H1 (cell line): ENCODE results near the gene TNRC6B. TPM values are rescaled to one million over a fixed set of nuclear protein-coding genes. Genes with fewer than 3 reads are reported as not detected.

Experiments used
- CTCF ChIA-PET: fragments of 300-600 bp; sonication (Branson Sonifier 250); formaldehyde crosslinking; loops from one replicate; lab custom pipeline; 2021; ENCODE audit not compliant: partially characterized antibody; lab: Charles Lee
- POLR2A ChIA-PET: fragments of 300-600 bp; sonication (Branson Sonifier 250); formaldehyde crosslinking; loops from one replicate; lab custom pipeline; 2021; ENCODE audit warnings: inconsistent platforms; ENCODE audit not compliant: partially characterized antibody; lab: Charles Lee
- DNase-seq, 2 experiments: peaks; one replicate each; pipeline versions ENCODE4 v3.0.0 to v3.0.0-alpha.2; 2010 to 2022; ENCODE audit warnings: low spot score in 2 of 2, low read depth in 1 of 2, mixed read lengths in 1 of 2
- FAIRE-seq: peaks from 2 replicates; lab custom pipeline; 2011; peaks lifted over from hg19 to GRCh38; lab: Jason Lieb, UNC
- H2AFZ ChIP-seq: 2 replicates; pipeline ENCODE4 v1.8.1; 2012; ENCODE audit warnings: low read length, inconsistent platforms
- H2AK5ac ChIP-seq: 2 replicates; pipeline ENCODE4 v1.6.1; 2013; ENCODE audit warnings: low read depth, low read length
- H2BK120ac ChIP-seq: replicated peaks from 2 replicates; pipeline ENCODE3; 2013; ENCODE audit warnings: low read depth, low read length, inconsistent platforms
- H2BK12ac ChIP-seq: 2 replicates; pipeline ENCODE4 v1.6.1; 2013; ENCODE audit warnings: low read depth, low read length
- H2BK15ac ChIP-seq: 2 replicates; pipeline ENCODE4 v1.6.1; 2013; ENCODE audit warnings: low read length
- H2BK20ac ChIP-seq: 2 replicates; pipeline ENCODE4 v1.6.1; 2013; ENCODE audit warnings: low read length
- H2BK5ac ChIP-seq: 2 replicates; pipeline ENCODE4 v1.6.1; 2013; ENCODE audit warnings: low read depth, low read length
- H3K14ac ChIP-seq: 2 replicates; pipeline ENCODE4 v1.6.1; 2013; ENCODE audit warnings: inconsistent platforms; ENCODE audit not compliant: insufficient read length
- H3K18ac ChIP-seq: 2 replicates; pipeline ENCODE4 v1.6.1; 2013; ENCODE audit warnings: low read length; ENCODE audit errors: extremely low read depth
- H3K23ac ChIP-seq: 2 replicates; pipeline ENCODE4 v1.6.1; 2013; ENCODE audit warnings: inconsistent platforms; ENCODE audit not compliant: insufficient read length
- H3K23me2 ChIP-seq: 2 replicates; pipeline ENCODE4 v1.6.1; 2013; ENCODE audit warnings: low read depth, low read length
- H3K27ac ChIP-seq: 2 replicates; pipeline ENCODE4 v1.6.1; 2011; ENCODE audit warnings: low read depth, low read length, inconsistent platforms
- H3K27me3 ChIP-seq, 4 experiments: replicated peaks in 1 of 4; 1 replicate in 1 of 4; 2 replicates in 3 of 4; pipeline versions ENCODE4 v1.6.1 to v1.8.1; 2011 to 2013; ENCODE audit warnings: low read length in 3 of 4, mild to moderate bottlenecking in 3 of 4, inconsistent platforms in 2 of 4, mixed read lengths in 2 of 4, moderate library complexity in 1 of 4; ENCODE audit not compliant: control insufficient read depth in 3 of 4, insufficient read depth in 3 of 4; ENCODE audit errors: extremely low read depth in 1 of 4
- H3K36me3 ChIP-seq, 4 experiments: 2 replicates each; pipeline versions ENCODE4 v1.6.1 to v1.8.1; 2011 to 2013; ENCODE audit warnings: mild to moderate bottlenecking in 4 of 4, low read length in 3 of 4, moderate library complexity in 2 of 4, control low read depth in 1 of 4, inconsistent platforms in 1 of 4; ENCODE audit not compliant: insufficient read depth in 4 of 4, control insufficient read depth in 2 of 4
- H3K4ac ChIP-seq: replicated peaks from 2 replicates; pipeline ENCODE3; 2013; ENCODE audit warnings: low read length, low read depth, mixed read lengths, inconsistent platforms; ENCODE audit not compliant: insufficient read length
- H3K4me1 ChIP-seq, 4 experiments: replicated peaks in 1 of 4; 1 replicate in 1 of 4; 2 replicates in 3 of 4; pipeline versions ENCODE4 v1.6.1 to v1.8.1; 2011 to 2013; ENCODE audit warnings: low read length in 3 of 4, inconsistent platforms in 2 of 4, mixed read lengths in 1 of 4; ENCODE audit not compliant: insufficient read depth in 4 of 4, control insufficient read depth in 3 of 4
- H3K4me2 ChIP-seq, 2 experiments: 2 replicates each; pipeline versions ENCODE4 v1.6.1 to v1.8.1; 2011 to 2013; ENCODE audit warnings: low read depth in 2 of 2, low read length in 2 of 2, control low read depth in 1 of 2, inconsistent platforms in 1 of 2, mild to moderate bottlenecking in 1 of 2; ENCODE audit not compliant: insufficient read depth in 1 of 2
- H3K4me3 ChIP-seq, 4 experiments: fragments of 200-600, 300-600 bp in 1 of 4; sonication (generic), shearing (Covaris generic), sonication (Bioruptor Twin) in 1 of 4; 2 replicates each; pipeline versions ENCODE4 v1.5.1 to v1.8.1; 2011 to 2016; ENCODE audit warnings: low read length in 4 of 4, low read depth in 3 of 4, control low read depth in 2 of 4, inconsistent platforms in 2 of 4, mild to moderate bottlenecking in 2 of 4, mixed read lengths in 1 of 4, moderate library complexity in 1 of 4; ENCODE audit not compliant: insufficient read depth in 2 of 4; ENCODE audit errors: extremely low read depth in 1 of 4
- H3K56ac ChIP-seq: replicated peaks from 2 replicates; pipeline ENCODE3; 2013; ENCODE audit warnings: low read depth, mild to moderate bottlenecking, mixed read lengths, low read length, inconsistent platforms; ENCODE audit not compliant: insufficient read length
- H3K79me1 ChIP-seq: 2 replicates; pipeline ENCODE4 v1.6.1; 2013; ENCODE audit warnings: low read depth, low read length, control low read depth
- H3K79me2 ChIP-seq, 2 experiments: 2 replicates each; pipeline versions ENCODE4 v1.6.1 to v1.8.1; 2012 to 2013; ENCODE audit warnings: low read length in 2 of 2, mild to moderate bottlenecking in 2 of 2, inconsistent platforms in 1 of 2; ENCODE audit not compliant: insufficient read depth in 2 of 2, control insufficient read depth in 1 of 2
- H3K9ac ChIP-seq, 4 experiments: replicated peaks in 1 of 4; 1 replicate in 1 of 4; 2 replicates in 3 of 4; pipeline versions ENCODE4 v1.6.1 to v1.8.1; 2011 to 2013; ENCODE audit warnings: low read depth in 3 of 4, low read length in 3 of 4, control low read depth in 2 of 4, mild to moderate bottlenecking in 2 of 4, moderate library complexity in 2 of 4, inconsistent platforms in 1 of 4; ENCODE audit errors: extremely low read depth in 1 of 4
- H3K9me3 ChIP-seq, 2 experiments: 2 replicates each; pipeline versions ENCODE4 v1.6.1 to v1.8.1; 2012 to 2013; ENCODE audit warnings: mild to moderate bottlenecking in 2 of 2, moderate library complexity in 2 of 2, control low read depth in 1 of 2, inconsistent platforms in 1 of 2, low read depth in 1 of 2, low read length in 1 of 2, mixed read lengths in 1 of 2; ENCODE audit not compliant: insufficient read depth in 2 of 2
- H4K20me1 ChIP-seq, 2 experiments: replicated peaks in 1 of 2; 2 replicates each; pipeline versions ENCODE3 to v1.8.1; 2011 to 2013; ENCODE audit warnings: inconsistent platforms in 2 of 2, low read length in 2 of 2, mild to moderate bottlenecking in 1 of 2; ENCODE audit not compliant: insufficient read depth in 2 of 2, control insufficient read depth in 1 of 2
- H4K5ac ChIP-seq: 2 replicates; pipeline ENCODE4 v1.6.1; 2013; ENCODE audit warnings: low read length, low read depth, mixed read lengths, inconsistent platforms; ENCODE audit not compliant: insufficient read length
- H4K8ac ChIP-seq: 2 replicates; pipeline ENCODE4 v1.8.0; 2013; ENCODE audit warnings: mild to moderate bottlenecking, moderate library complexity, low read length, inconsistent platforms; ENCODE audit not compliant: insufficient read depth; ENCODE audit errors: extremely low read depth
- H4K91ac ChIP-seq: replicated peaks from 2 replicates; pipeline ENCODE3; 2013; ENCODE audit warnings: low read length, mixed read lengths, inconsistent platforms; ENCODE audit not compliant: insufficient read length
- EGR1 ChIP-seq: IDR thresholded peaks from 2 replicates; pipeline ENCODE4 v1.6.1; 2011; ENCODE audit warnings: low read depth, low read length, borderline replicate concordance
- RFX5 ChIP-seq: IDR thresholded peaks from 2 replicates; pipeline ENCODE4 v1.6.1; 2011; ENCODE audit warnings: low read depth, low read length, improper control_type of control experiment, borderline replicate concordance
- SP1 ChIP-seq: IDR thresholded peaks from 2 replicates; pipeline ENCODE4 v1.6.1; 2011; ENCODE audit warnings: low read depth, low read length
- WGBS, 2 experiments: shearing (Covaris generic) in 1 of 2; methylation state at CpG; one replicate each; pipeline versions ENCODE4 v1.1.6 to v1.1.7; 2013 to 2015; ENCODE audit warnings: low lambda C conversion rate in 2 of 2, mixed read lengths in 2 of 2, inconsistent platforms in 1 of 2, low coverage in 1 of 2, missing lambda C conversion rate in 1 of 2; ENCODE audit not compliant: insufficient replicate concordance in 2 of 2, insufficient coverage in 1 of 2, insufficient read length in 1 of 2; ENCODE audit errors: extremely low coverage in 1 of 2, missing lambda C conversion rate in 1 of 2; 5-methylcytosine and 5-hydroxymethylcytosine counted together
- polyA plus RNA-seq, 7 experiments: library from polyadenylated mRNA; depleted of rRNA in 3 of 7; stranded (reverse) in 5 of 7; unstranded in 2 of 7; fragments of >200 nt in 5 of 7; fragments of 200-250 nt in 2 of 7; gene quantifications; 1 replicate in 5 of 7; 2 replicates in 1 of 7; 4 replicates in 1 of 7; pipeline versions ENCODE4 v1.2.1 to v1.2.3, GENCODE V29; 2011 to 2013; ENCODE audit warnings: missing spikeins in 2 of 7, mixed read lengths in 2 of 7
- total RNA-seq: library from RNA; stranded (reverse); fragmentation: NEBNext Ultra II Directional; extraction: Animal tissue kit (Norgen Biotek cat#: 25700); gene quantifications from 2 replicates; pipeline ENCODE4 v1.2.1, GENCODE V29; 2021

The TNRC6B gene
- total and polyA plus RNA-seq, 2 of the 8 experiments (the other 6 are each of a cell fraction or from before 2014, with no cell fraction given) = 12.5 to 48.9 TPM

GRCh38 chr22:40239345-40239683 is 61.6 kb downstream of the TNRC6B start:
- ChIA-PET POLR2A (interaction anchor here (1.0 to 1.6 kb wide), 7 partner anchors 12 to 111 kb away, joined by 3 to 8 read pairs (median 4); no protein-coding TSS in a partner anchor), CTCF (no interaction called here)
- H3K36me3 ChIP-seq = no peaks in the 10 kb centered on the region
- no peaks in the 10 kb centered on the region for H3K9me3 ChIP-seq
- no peak overlapping the region for H3K23ac ChIP-seq
- H3K27ac ChIP-seq = no peak overlapping the region
- TF ChIP-seq SP1 (no peak), EGR1 (no peak), RFX5 (no peak)
- no peak overlapping the region for H2BK15ac ChIP-seq
- H3K4me2 ChIP-seq = no peak overlapping the region; a peak in 1 of 4 replicates
- 97% methylated on average over 4 of the region's 4 CpGs; no CpG with 5 or more reads in 1 of the 2 experiments for WGBS, 2 experiments
- no peaks in the 10 kb centered on the region for H3K27me3 ChIP-seq
- H3K79me1 ChIP-seq = peaks cover 21% of the 10 kb centered on the region
- FAIRE-seq (no peak), DNase-seq (no peak)
- no peak overlapping the region for H3K4me3 ChIP-seq
- no peak overlapping the region for H2BK12ac ChIP-seq
- H3K9ac ChIP-seq = no peak overlapping the region
- H2BK20ac ChIP-seq = no peak overlapping the region
- no peak overlapping the region for H2BK120ac ChIP-seq
- no peak overlapping the region for H2BK5ac ChIP-seq
- H3K4me1 ChIP-seq = peaks cover 8 to 13% (median 13%) of the 10 kb centered on the region in 4 experiments
- H4K91ac ChIP-seq = no peak overlapping the region
- H2AFZ ChIP-seq = no peak overlapping the region
- peaks cover 26 to 98% of the 10 kb centered on the region in 2 experiments for H3K79me2 ChIP-seq
- H3K14ac ChIP-seq = no peak overlapping the region
- peaks cover 28 to 41% of the 10 kb centered on the region in 2 experiments for H4K20me1 ChIP-seq
- H4K8ac ChIP-seq = no peak overlapping the region
- H3K56ac ChIP-seq = no peak overlapping the region
- H3K4ac ChIP-seq = no peak overlapping the region
- H2AK5ac ChIP-seq = no peak overlapping the region
- H3K23me2 ChIP-seq = no peaks in the 10 kb centered on the region
- no peak overlapping the region for H3K18ac ChIP-seq
- H4K5ac ChIP-seq = no peak overlapping the region
